ENCODE measurements around the gene CAB39L. TPM values are rescaled to one million over a fixed set of nuclear protein-coding genes. Genes with fewer than 3 reads are reported as not detected.

CAB39L gene
- total RNA-seq, 1 donor from 2014 or later: 8.8 TPM

DNA sequence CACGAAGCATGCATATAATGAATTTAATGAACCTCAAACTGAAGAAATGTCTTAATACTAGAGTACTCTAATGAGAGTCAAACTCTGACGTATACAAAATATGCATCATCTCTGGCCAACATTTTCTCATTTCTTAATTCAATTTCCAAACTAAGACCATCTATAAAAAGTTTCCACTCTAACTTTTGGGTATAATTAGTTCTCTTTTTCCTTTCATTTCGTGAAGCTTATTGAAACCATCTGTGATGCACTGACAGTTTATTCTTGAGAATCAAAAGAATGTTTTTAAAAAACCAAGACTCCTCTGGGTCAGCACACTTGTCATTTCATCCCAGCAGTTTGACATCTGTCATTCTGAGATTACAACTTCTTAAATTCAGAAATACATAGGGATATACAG lies 90.0 kb downstream of the CAB39L start:
- DNase-seq (ENCODE audit: low spot score, unreplicated experiment): no peak
- no peaks in the 10 kb centered on the region for H3K4me1 Mint-ChIP-seq (ENCODE audit: low read depth)
- TF ChIP-seq, protein P1, sequence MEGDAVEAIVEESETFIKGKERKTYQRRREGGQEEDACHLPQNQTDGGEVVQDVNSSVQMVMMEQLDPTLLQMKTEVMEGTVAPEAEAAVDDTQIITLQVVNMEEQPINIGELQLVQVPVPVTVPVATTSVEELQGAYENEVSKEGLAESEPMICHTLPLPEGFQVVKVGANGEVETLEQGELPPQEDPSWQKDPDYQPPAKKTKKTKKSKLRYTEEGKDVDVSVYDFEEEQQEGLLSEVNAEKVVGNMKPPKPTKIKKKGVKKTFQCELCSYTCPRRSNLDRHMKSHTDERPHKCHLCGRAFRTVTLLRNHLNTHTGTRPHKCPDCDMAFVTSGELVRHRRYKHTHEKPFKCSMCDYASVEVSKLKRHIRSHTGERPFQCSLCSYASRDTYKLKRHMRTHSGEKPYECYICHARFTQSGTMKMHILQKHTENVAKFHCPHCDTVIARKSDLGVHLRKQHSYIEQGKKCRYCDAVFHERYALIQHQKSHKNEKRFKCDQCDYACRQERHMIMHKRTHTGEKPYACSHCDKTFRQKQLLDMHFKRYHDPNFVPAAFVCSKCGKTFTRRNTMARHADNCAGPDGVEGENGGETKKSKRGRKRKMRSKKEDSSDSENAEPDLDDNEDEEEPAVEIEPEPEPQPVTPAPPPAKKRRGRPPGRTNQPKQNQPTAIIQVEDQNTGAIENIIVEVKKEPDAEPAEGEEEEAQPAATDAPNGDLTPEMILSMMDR (IDR thresholded peaks at IDR 0.05; ENCODE audit: unreplicated experiment): no peak
- peaks cover 3% of the 10 kb centered on the region for H3K9me3 Mint-ChIP-seq (ENCODE audit: low read depth)
- no peak overlapping the region for H3K4me3 Mint-ChIP-seq (ENCODE audit: low read depth)
- H3K36me3 Mint-ChIP-seq (ENCODE audit: insufficient read depth): peaks cover 8% of the 10 kb centered on the region
- no peaks in the 10 kb centered on the region for H3K27me3 Mint-ChIP-seq
- no peak overlapping the region for H3K27ac Mint-ChIP-seq

DNA sequence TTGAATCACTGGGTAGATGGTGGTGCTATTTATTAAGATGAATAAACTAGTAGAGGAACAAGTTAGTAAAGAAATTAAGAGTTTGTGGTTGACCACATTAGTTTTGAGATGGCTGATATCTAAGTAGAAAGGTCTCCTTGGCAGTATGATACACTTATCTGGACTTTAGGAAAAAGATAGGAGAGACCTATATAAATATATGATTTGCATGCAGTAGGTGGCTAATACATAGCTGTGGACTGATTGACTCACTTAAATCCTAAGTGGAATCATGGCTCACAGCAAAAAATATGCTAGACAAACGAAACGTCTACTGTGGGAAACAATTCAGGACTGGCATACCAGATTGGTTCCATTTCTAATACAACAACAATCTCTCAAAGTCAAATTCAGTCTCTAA lies 92.0 kb downstream of the CAB39L start:
- TF ChIP-seq, protein P1 (IDR thresholded peaks at IDR 0.05; ENCODE audit: unreplicated experiment): no peak
- Mint-ChIP-seq H3K27me3 (no peaks in the 10 kb centered on the region), H3K4me1 (ENCODE audit: low read depth) (no peaks in the 10 kb centered on the region), H3K9me3 (ENCODE audit: low read depth) (peaks cover 3% of the 10 kb centered on the region), H3K36me3 (ENCODE audit: insufficient read depth) (peaks cover 7% of the 10 kb centered on the region), H3K27ac (no peak overlapping the region), H3K4me3 (ENCODE audit: low read depth) (no peak overlapping the region)
- no peak for DNase-seq (ENCODE audit: low spot score, unreplicated experiment)

DNA sequence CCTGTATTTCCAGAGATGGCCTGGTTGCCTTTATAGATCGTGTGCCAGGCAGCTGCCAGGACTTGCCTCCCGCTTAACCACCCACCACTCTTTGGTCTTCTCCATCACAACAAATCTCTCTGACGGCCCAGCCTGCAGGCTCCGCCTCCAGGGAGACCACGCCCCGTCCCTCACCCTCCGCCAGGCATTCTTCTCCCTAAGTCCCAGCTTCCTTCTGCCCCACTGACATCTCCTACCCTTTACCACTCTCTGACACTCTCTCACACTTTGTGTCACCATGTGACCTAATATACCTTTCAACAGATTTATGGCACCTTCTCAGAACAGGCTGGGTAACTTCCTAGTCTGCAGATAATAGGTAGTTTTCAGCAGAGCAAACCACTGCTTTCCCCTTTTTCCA lies 95.1 kb downstream of the CAB39L start:
- no peak for DNase-seq (ENCODE audit: low spot score, unreplicated experiment)
- TF ChIP-seq, protein P1 (IDR thresholded peaks at IDR 0.05; ENCODE audit: unreplicated experiment): no peak
- Mint-ChIP-seq H3K9me3 (ENCODE audit: low read depth) (no peaks in the 10 kb centered on the region), H3K36me3 (ENCODE audit: insufficient read depth) (peaks cover 5% of the 10 kb centered on the region), H3K27ac (no peak overlapping the region), H3K4me1 (ENCODE audit: low read depth) (no peaks in the 10 kb centered on the region), H3K27me3 (no peaks in the 10 kb centered on the region), H3K4me3 (ENCODE audit: low read depth) (no peak overlapping the region)

DNA sequence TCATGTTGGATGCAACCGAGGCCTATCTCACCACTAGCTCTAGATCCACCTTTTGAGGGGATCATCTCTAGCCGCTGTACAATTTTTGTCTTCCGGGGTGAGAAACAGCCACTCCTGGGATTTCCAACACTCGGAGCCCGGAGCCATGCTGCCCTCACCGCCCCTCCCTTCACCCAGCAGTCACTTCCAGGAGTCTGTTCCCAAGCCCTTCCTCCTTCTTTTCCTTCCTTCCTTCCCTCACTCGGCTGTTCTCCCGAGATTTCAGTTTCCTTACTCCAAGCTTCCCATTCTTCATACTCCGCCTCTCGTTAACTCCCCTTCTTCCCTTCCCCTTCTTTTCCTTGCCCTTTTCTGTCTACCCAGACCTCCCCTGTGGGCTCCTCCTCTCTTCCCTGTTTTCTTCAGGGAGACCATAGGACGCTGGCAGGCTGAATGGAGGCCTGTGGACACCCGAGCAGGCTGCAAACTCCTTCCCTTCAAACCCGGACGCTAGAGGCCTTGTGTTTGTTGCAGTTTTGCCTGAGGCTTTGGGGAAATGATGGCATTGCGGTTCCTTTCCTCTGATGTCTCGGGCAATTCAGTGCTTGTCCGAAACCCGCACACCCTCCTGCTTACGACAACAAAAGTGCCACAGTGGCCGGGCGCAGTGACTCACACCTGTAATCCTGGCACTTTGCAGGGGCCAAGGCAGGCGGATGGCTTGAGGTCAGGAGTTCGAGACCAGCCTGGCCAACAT lies 96.0 kb downstream of the CAB39L start:
- DNase-seq (ENCODE audit: low spot score, unreplicated experiment): no peak
- Mint-ChIP-seq H3K27ac (peak overlapping the region; percentile 65), H3K4me1 (ENCODE audit: low read depth) (no peaks in the 10 kb centered on the region), H3K36me3 (ENCODE audit: insufficient read depth) (peaks cover 5% of the 10 kb centered on the region), H3K9me3 (ENCODE audit: low read depth) (no peaks in the 10 kb centered on the region), H3K27me3 (no peaks in the 10 kb centered on the region), H3K4me3 (ENCODE audit: low read depth) (no peak overlapping the region)
- TF ChIP-seq, protein P1 (IDR thresholded peaks at IDR 0.05; ENCODE audit: unreplicated experiment): no peak

DNA sequence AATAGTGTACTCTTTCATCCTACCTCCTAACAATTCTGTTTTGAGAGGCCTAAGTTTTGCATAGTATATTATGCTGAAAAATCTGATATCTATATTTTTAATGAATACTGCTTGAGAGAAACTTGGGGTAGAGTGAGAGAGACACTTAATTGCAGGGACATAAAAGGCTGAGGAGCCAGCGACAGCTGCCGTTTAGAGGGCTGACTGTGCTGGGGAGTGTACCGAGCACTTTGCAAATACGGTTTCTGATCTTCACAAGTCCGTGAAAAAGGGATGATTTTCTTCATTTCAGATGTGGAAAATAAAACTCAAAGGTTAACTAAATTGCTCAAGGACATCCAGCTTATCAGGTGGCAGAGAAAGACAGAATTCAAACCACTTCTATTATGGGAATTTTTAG lies 97.4 kb downstream of the CAB39L start:
- Mint-ChIP-seq H3K27ac (no peak overlapping the region), H3K36me3 (ENCODE audit: insufficient read depth) (peaks cover 5% of the 10 kb centered on the region)

More for the DNA sequence above, 97.4 kb downstream of the CAB39L start:
- Mint-ChIP-seq H3K4me3 (ENCODE audit: low read depth) (no peak overlapping the region), H3K9me3 (ENCODE audit: low read depth) (no peaks in the 10 kb centered on the region), H3K27me3 (no peaks in the 10 kb centered on the region), H3K4me1 (ENCODE audit: low read depth) (no peaks in the 10 kb centered on the region)
- no peak for DNase-seq (ENCODE audit: low spot score, unreplicated experiment)
- TF ChIP-seq, protein P1 (IDR thresholded peaks at IDR 0.05; ENCODE audit: unreplicated experiment): no peak

All from progenitor cell of endocrine pancreas (in vitro differentiated cells).